ENCODE results near the gene SKAP2.

SKAP2 gene

DNA sequence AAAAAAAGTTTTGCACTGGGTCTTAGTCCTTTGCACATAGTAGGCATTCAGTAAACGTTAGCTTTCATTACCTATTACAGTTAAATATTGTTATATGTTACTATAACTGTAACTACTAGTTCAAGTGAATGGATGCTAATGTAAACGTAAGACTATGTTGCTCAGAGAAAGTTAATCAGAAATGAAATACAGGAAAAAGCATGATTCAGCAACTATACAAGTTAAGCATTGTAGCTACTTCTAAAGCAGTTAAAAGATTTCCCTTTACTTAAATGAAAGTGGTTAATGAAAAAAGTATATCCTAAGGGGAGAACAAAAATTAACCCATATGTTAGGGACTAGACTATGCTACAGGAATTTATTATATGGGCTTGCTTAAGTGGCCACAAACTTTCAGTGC is 121.2 kb downstream of the SKAP2 start:
- no peak for DNase-seq

DNA sequence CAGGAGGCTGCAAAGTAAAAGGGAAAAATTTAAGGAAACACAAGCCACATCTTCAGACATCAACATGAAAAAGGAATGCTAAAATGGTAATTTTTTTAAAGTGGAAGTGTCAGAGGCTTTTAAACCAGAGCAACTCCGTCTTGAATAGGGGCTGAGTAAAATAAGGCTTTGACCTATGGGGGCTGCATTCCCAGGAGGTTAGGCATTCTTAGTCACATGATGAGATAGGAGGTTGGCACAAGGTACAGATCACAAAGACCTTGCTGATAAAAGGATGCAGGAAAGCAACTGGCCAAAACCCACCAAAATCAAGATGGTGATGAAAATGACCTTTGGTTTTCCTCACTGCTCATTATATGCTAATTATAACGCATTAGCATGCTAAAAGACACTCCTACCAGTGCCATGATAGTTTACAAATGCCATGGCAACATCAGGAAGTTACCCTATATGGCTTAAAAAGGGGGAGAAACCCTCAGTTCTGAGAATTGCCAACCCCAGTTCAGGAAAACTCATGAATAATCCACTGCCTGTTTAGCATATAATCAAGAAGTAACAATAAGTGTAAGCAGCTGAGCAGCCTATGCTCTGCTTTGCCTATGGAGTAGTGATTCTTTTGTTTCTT is 128.3 kb downstream of the SKAP2 start:
- DNase-seq: no peak

GRCh38 chr7:26729150-26729775 is 135.1 kb downstream of the SKAP2 start:
- DNase-seq: no peak

GRCh38 chr7:26726051-26726450 is 138.3 kb downstream of the SKAP2 start:
- DNase-seq: no peak

- DNase-seq: no peak
These were observed 139.6 kb downstream of the SKAP2 start for GRCh38 chr7:26724795-26725194.

- DNase-seq: no peak
These were observed 141.3 kb downstream of the SKAP2 start for GRCh38 chr7:26723129-26723528.

DNA sequence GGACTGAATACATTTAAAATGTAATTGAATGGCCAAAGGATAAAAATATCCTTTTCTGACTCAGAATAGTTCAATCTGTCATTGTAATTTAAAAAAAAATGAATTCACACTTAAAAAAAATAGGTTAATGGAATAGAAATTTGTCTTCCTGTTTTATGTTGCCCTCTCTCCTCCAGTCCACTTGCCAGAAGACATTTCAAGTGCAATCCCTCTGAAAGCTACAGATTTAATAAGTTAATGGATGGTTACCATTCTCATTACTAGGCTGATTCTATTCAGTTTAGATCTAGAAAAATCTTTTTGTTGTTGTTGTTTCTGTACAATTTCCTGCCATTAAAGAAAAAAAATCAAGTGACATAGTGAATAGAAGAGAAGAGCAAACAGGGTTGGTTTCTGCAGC is 142.9 kb downstream of the SKAP2 start:
- no peak for DNase-seq

DNA sequence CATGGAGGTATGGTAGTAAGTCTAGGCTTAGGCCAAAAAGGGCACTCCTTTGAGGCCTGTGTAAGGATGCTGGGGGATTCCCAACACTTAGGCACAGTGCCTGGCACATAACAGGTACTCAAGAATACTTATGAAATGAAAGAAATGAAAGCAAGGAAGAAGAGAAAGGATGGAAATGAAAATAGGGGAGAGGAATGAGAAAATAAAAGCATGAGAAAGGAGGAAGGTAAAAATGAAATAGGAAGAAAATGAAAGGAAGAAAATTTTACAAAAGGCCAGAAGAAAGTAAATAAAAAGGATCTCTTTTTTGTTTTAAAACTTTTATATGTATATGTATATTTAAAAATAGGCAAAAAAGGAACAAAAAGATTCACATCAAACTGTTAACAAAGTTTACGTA is 146.3 kb downstream of the SKAP2 start:
- DNase-seq: no peak

DNA sequence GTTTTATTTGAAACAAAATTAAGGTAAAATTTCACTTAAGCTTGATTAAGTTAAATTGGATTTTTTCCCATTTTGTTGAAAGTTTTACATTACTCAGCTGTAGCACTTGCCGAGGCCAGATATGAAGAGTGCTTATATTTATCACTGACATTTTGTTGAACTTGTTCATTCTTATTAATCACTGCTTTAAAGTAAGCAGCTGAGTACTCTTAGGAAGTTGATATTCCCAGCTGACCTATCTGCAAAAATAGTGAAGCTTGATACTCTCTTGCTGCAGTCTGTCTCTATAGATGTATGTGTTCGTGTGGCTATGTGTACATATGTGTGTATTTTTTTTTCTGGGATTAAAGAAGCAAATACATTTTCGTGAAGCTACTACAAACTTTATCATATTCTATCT is 150.0 kb downstream of the SKAP2 start:
- no peak for DNase-seq

GRCh38 chr7:26714006-26714405 is 150.4 kb downstream of the SKAP2 start:
- no peak for DNase-seq

GRCh38 chr7:26709210-26709990 is 155.0 kb downstream of the SKAP2 start:
- DNase-seq: no peak

GRCh38 chr7:26705567-26705966 is 158.8 kb downstream of the SKAP2 start:
- peak; percentile 90 for DNase-seq

GRCh38 chr7:26704786-26705185 is 159.6 kb downstream of the SKAP2 start:
- DNase-seq: no peak

DNA sequence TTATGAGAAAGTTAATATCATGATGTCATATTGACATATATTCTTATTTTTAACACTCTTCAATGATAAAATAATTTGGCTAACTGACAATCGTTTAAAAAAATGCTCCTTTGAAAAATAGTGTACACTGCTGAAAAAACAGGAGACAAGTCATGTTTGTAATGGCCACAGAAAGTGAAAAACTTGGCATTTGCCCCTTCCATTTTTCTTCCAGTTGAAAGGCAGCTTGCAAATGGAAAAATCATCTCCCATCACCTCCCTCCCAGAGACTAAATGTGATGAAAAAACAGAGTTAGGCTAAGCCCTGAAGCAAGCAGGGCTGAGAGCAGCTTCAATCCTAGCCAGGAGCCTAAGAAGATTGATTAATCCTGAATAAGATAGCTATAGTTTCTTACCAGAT is 160.4 kb downstream of the SKAP2 start:
- DNase-seq: no peak

- no peak for DNase-seq
These were observed 163.5 kb downstream of the SKAP2 start for GRCh38 chr7:26700893-26701292.

GRCh38 chr7:26700386-26700785 is 164.0 kb downstream of the SKAP2 start:
- no peak for DNase-seq

DNA sequence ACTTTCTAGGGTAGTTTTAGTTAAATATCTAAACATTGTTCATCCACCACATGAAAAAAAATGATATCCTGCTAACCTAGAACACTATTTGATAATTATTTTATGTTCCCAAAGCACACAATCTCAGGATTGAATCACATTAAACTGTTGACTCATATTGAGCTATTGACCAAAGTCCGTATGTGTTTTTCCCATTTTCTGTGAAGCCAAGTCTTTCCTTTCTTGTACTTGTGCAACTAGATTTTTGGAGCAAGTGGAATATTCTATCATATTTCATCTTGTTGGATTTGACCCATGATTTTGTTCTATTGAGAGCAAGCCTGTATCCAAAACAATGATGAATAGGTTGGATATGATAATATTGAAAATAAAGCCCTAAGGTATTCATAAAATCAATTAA is 164.6 kb downstream of the SKAP2 start:
- DNase-seq: no peak

GRCh38 chr7:26698806-26699205 is 165.6 kb downstream of the SKAP2 start:
- DNase-seq: no peak

DNA sequence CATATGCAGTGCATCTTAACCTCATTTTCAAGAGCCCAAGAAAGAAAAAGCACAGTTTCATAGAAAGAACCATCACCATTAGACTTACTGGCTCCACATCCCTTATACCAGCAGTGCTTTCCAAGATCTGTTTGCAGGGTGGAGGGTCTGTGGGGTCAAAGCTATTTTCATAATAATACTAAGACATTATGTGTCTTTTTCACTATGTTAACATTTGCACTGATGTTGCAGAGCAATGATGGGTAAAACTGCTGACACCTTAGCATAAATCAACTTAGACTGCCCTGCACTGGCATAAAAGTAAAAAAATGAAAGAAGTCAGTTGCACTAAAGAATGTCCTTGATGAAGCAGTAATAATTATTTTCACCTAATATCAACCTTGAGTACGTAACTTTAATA is 166.2 kb downstream of the SKAP2 start:
- DNase-seq: no peak

DNA sequence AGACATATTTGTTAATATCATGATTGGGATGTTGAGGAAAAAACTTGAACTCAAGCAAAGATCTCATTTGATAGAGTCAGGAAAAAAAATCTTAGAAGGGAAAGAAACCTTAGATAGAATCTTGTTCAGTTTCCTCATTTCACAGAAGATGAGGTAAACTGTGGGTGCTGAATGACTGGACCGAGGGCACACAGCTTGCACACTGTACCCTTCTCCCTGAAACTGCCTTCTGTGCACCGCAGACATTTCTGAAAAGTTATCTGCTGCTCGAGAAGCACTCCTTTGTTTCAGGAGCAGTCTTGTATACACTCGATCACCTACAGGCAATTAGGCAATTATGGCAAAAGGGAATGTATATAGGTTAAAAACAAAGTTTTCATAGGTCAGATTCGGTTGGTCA is 167.4 kb downstream of the SKAP2 start:
- no peak for DNase-seq

- DNase-seq: no peak
These were observed 168.2 kb downstream of the SKAP2 start for GRCh38 chr7:26696161-26696560.

- no peak for DNase-seq
These were observed 169.7 kb downstream of the SKAP2 start for GRCh38 chr7:26694713-26695112.

GRCh38 chr7:26694141-26694540 is 170.2 kb downstream of the SKAP2 start:
- no peak for DNase-seq

GRCh38 chr7:26691886-26692285 is 172.5 kb downstream of the SKAP2 start:
- DNase-seq: no peak

Data from SHP77 treated with DMSO at 0.1 percent for 48 hours (cell line).